OCI-LY7 (cell line): ENCODE data around the gene SOX8. TPM values are rescaled to one million over a fixed set of nuclear protein-coding genes. Genes with fewer than 3 reads are reported as not detected.

ENCODE experiments used
- BruUV-seq: library from RNA; stranded (reverse); fragments of 400-500 nt; replicated peaks from 2 replicates; lab custom pipeline; 2021; lab: Mats Ljungman, UMichigan
- CTCF ChIA-PET: fragments of 300-600 bp; sonication (Branson Sonifier 250); formaldehyde crosslinking; loops from one replicate; lab custom pipeline; 2022; ENCODE audit warnings: antibody characterized with exemption; ENCODE audit not compliant: unreplicated experiment; lab: Charles Lee
- POLR2A ChIA-PET: fragments of 300-600 bp; sonication (Branson Sonifier 250); formaldehyde crosslinking; loops from one replicate; lab custom pipeline; 2022; ENCODE audit warnings: antibody characterized with exemption; lab: Charles Lee
- DNase-seq: peaks from one replicate; pipeline ENCODE4 v3.0.0-alpha.2; 2015; ENCODE audit warnings: low spot score
- H2AFZ ChIP-seq: fragments of 200-600 bp; sonication (generic), shearing (Covaris generic); 2 replicates; pipeline ENCODE4 v1.6.1; 2014; ENCODE audit warnings: mild to moderate bottlenecking, antibody characterized with exemption, low read length, moderate library complexity
- H3K27ac ChIP-seq: fragments of 200-600 bp; sonication (generic); 2 replicates; pipeline ENCODE4 v1.5.1; 2014; ENCODE audit warnings: mixed run types, low read depth, mild to moderate bottlenecking, moderate library complexity, low read length, inconsistent platforms; ENCODE audit not compliant: poor library complexity, severe bottlenecking
- H3K36me3 ChIP-seq: fragments of 200-600 bp; sonication (generic); 2 replicates; pipeline ENCODE4 v1.6.1; 2014; ENCODE audit warnings: mild to moderate bottlenecking, antibody characterized with exemption, low read length, moderate library complexity, mixed read lengths; ENCODE audit not compliant: insufficient read depth
- H3K4me1 ChIP-seq: fragments of 200-600 bp; sonication (generic); 2 replicates; pipeline ENCODE4 v1.5.1; 2014; ENCODE audit warnings: mild to moderate bottlenecking, low read length; ENCODE audit not compliant: insufficient read depth, poor library complexity, severe bottlenecking
- H3K4me2 ChIP-seq: fragments of 200-600 bp; sonication (generic); 2 replicates; pipeline ENCODE4 v1.6.1; 2014; ENCODE audit warnings: mild to moderate bottlenecking, low read length
- H3K4me3 ChIP-seq: fragments of 200-600 bp; sonication (generic); 2 replicates; pipeline ENCODE4 v1.5.1; 2014; ENCODE audit warnings: mild to moderate bottlenecking, low read depth, low read length; ENCODE audit not compliant: poor library complexity, severe bottlenecking
- H3K79me2 ChIP-seq: fragments of 200-600 bp; sonication (generic); 2 replicates; pipeline ENCODE4 v1.6.1; 2016; ENCODE audit warnings: low read depth, mild to moderate bottlenecking, low read length, moderate library complexity, mixed read lengths; ENCODE audit not compliant: insufficient read depth
- H3K9me2 ChIP-seq: fragments of 200-600 bp; sonication (generic); 2 replicates; pipeline ENCODE4 v1.6.1; 2016; ENCODE audit warnings: mild to moderate bottlenecking, low read length, mixed read lengths; ENCODE audit not compliant: insufficient read depth
- H3K9me3 ChIP-seq: fragments of 200-600 bp; sonication (generic); 2 replicates; pipeline ENCODE4 v1.6.1; 2014; ENCODE audit warnings: mild to moderate bottlenecking, mixed run types, low read length, mixed read lengths
- H4K20me1 ChIP-seq: fragments of 200-600 bp; sonication (generic); 2 replicates; pipeline ENCODE4 v1.6.1; 2014; ENCODE audit warnings: mild to moderate bottlenecking, antibody characterized with exemption, low read length, moderate library complexity, mixed read lengths; ENCODE audit not compliant: insufficient read depth
- EZH2phosphoT487 ChIP-seq: fragments of 200-600 bp; sonication (generic); IDR thresholded peaks from 2 replicates; pipeline ENCODE4 v1.6.1; 2018; ENCODE audit warnings: low read depth, borderline replicate concordance, mild to moderate bottlenecking, mixed run types, antibody characterized with exemption, low read length, moderate library complexity, mixed read lengths
- intact Hi-C: fragments of 100-400 bp; cut with micrococcal nuclease; formaldehyde crosslinking; loops from one replicate; pipeline ENCODE4 v1.10.0; 2022; ENCODE audit not compliant: unreplicated experiment
- total RNA-seq, 2 experiments: library from RNA; depleted of rRNA in 1 of 2; stranded (reverse); fragments of >200 nt in 1 of 2; shearing (Covaris generic) in 1 of 2; gene quantifications; 2 replicates each; pipeline ENCODE4 v1.2.3, GENCODE V29; 2014 to 2022
- TF ChIP-seq, protein P1 (sequence below): fragments of 200-600 bp; sonication (generic); conservative IDR thresholded peaks from 2 replicates; pipeline ENCODE4 v1.5.1; 2014; ENCODE audit warnings: mild to moderate bottlenecking, antibody characterized with exemption, low read length, moderate library complexity, mixed read lengths

SOX8 gene
- total RNA-seq, 2 experiments from 2014 or later: 0.85 to 2.4 TPM

DNA sequence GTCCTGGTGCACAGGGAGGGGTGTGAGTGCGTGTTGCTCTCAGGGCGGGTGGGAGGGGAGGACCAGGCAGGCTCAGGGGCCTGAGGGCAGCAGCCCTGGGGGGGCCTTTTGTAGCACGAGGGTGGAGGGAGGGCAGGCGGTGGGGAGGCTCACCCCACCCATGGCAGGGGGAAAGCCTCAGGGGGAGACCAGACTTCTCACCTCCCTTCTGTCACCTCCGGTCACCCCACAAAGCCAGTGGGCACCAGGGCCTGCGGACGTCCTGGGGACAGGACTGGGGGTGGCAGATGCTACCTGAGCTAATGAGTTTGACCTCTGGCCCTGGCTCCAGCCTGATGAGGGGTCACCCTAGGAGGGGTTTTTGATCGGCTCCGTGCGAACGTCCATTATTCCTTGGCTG, 39.0 kb downstream of the SOX8 start:
- Histone ChIP-seq H3K4me2 (no peak overlapping the region), H2AFZ (no peak overlapping the region), H3K27ac (no peak overlapping the region), H3K4me3 (no peak overlapping the region), H3K79me2 (no peaks in the 10 kb centered on the region), H3K4me1 (no peaks in the 10 kb centered on the region), H3K9me2 (no peaks in the 10 kb centered on the region), H3K36me3 (no peaks in the 10 kb centered on the region), H4K20me1 (no peaks in the 10 kb centered on the region), H3K9me3 (no peaks in the 10 kb centered on the region)
- intact Hi-C loops: no loop called here
- CTCF ChIA-PET: no interaction called here
- POLR2A ChIA-PET: no interaction called here
- TF ChIP-seq, protein P1, sequence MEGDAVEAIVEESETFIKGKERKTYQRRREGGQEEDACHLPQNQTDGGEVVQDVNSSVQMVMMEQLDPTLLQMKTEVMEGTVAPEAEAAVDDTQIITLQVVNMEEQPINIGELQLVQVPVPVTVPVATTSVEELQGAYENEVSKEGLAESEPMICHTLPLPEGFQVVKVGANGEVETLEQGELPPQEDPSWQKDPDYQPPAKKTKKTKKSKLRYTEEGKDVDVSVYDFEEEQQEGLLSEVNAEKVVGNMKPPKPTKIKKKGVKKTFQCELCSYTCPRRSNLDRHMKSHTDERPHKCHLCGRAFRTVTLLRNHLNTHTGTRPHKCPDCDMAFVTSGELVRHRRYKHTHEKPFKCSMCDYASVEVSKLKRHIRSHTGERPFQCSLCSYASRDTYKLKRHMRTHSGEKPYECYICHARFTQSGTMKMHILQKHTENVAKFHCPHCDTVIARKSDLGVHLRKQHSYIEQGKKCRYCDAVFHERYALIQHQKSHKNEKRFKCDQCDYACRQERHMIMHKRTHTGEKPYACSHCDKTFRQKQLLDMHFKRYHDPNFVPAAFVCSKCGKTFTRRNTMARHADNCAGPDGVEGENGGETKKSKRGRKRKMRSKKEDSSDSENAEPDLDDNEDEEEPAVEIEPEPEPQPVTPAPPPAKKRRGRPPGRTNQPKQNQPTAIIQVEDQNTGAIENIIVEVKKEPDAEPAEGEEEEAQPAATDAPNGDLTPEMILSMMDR: no peak
- no peak for TF ChIP-seq EZH2phosphoT487
- no peak for DNase-seq
- no TSS peak for BruUV-seq

DNA sequence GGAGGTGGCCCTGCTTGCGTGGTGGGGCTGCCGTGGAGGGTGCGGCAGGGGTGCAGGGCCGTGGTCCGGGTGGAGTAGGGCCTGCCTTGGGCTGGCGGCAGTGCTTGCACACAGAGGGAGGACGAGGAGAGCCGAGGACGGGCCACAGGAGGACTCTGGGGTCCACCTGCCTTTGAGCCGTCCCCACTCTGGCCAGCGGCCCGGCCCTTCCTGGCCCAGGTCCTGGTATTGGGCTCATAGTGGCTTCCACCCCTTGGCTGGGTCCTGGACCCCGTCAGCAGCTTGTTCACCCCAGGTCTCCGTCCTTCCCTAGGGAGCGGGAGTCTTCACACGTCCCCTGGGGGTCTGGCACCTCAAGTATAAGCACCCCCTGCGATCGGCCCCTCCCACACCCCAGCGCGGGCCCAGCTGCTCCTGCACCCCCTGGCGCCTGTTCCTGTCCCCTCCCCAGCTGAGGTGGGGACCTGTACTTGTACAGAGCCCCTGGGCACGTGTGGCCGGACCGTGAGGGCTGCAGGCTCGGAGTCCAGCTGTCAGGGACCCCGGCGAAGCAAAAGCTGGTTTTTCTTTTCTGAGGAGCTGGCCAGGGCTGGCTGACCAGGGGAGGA, 40.1 kb downstream of the SOX8 start:
- H2AFZ ChIP-seq: no peak overlapping the region
- no peaks in the 10 kb centered on the region for H4K20me1 ChIP-seq
- intact Hi-C loops: no loop called here
- no peak for DNase-seq
- H3K9me3 ChIP-seq: no peaks in the 10 kb centered on the region
- BruUV-seq: no TSS peak
- H3K36me3 ChIP-seq: no peaks in the 10 kb centered on the region
- H3K27ac ChIP-seq: no peak overlapping the region
- H3K4me3 ChIP-seq: no peak overlapping the region
- no peaks in the 10 kb centered on the region for H3K79me2 ChIP-seq
- ChIA-PET POLR2A (no interaction called here), CTCF (no interaction called here)
- H3K4me2 ChIP-seq: no peak overlapping the region
- no peaks in the 10 kb centered on the region for H3K4me1 ChIP-seq
- TF ChIP-seq EZH2phosphoT487: no peak
- TF ChIP-seq, protein P1: no peak
- no peaks in the 10 kb centered on the region for H3K9me2 ChIP-seq

DNA sequence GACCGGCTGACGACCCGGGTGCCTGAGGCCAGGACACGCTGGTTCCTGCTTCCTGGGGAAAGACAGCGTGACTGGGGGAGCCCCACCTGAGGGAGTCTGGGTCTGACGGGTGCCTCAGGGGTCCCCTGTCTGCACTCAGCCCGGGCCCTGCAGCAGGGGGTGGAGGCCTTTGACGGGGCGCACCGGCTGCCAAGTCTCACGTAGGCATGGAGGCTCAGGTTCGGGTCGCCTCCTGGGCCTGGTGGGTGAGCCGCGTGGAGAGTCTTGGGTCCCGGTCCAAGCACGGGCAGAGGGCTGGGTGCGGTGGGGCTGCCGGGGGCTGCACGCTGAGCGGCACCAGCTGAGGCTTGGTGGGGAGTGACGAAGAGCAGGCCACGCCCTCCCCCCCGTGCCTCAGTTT, 40.9 kb downstream of the SOX8 start:
- DNase-seq: no peak
- BruUV-seq: no TSS peak
- H3K4me3 ChIP-seq: no peak overlapping the region
- CTCF ChIA-PET: no interaction called here
- H3K27ac ChIP-seq: no peak overlapping the region
- H3K4me1 ChIP-seq: no peaks in the 10 kb centered on the region
- no peaks in the 10 kb centered on the region for H4K20me1 ChIP-seq
- no peaks in the 10 kb centered on the region for H3K9me3 ChIP-seq
- intact Hi-C loops: no loop called here
- H3K79me2 ChIP-seq: no peaks in the 10 kb centered on the region
- TF ChIP-seq, protein P1: no peak
- no peak for TF ChIP-seq EZH2phosphoT487
- H3K9me2 ChIP-seq: no peaks in the 10 kb centered on the region
- H2AFZ ChIP-seq: no peak overlapping the region
- H3K4me2 ChIP-seq: no peak overlapping the region
- no peaks in the 10 kb centered on the region for H3K36me3 ChIP-seq
- POLR2A ChIA-PET: no interaction called here
